OCI-LY7 (cell line): ENCODE measurements around the gene PTPN14.

Source experiments
- CTCF ChIP-seq: fragments of 200-600 bp; sonication (generic); conservative IDR thresholded peaks from 2 replicates; pipeline ENCODE4 v1.5.1; 2014; ENCODE audit warnings: mild to moderate bottlenecking, antibody characterized with exemption, low read length, moderate library complexity, mixed read lengths
- EZH2phosphoT487 ChIP-seq: fragments of 200-600 bp; sonication (generic); IDR thresholded peaks from 2 replicates; pipeline ENCODE4 v1.6.1; 2018; ENCODE audit warnings: low read depth, borderline replicate concordance, mild to moderate bottlenecking, mixed run types, antibody characterized with exemption, low read length, moderate library complexity, mixed read lengths

- TF ChIP-seq CTCF (no peak), EZH2phosphoT487 (no peak)
Observed at GRCh38 chr1:214455971-214456867, 95.2 kb downstream of the PTPN14 start.
